Liver (tissue), 3 donors: ENCODE data around the gene DUSP7.

Experiments
- ATF3 ChIP-seq: IDR thresholded peaks from 2 replicates; pipeline ENCODE4 v1.6.1; 2016; ENCODE audit warnings: antibody characterized with exemption
- CTCF ChIP-seq: fragments of 150-350 bp; IDR thresholded peaks from 2 replicates; pipeline ENCODE4 v1.5.1; 2017; ENCODE audit warnings: improper control_type of control experiment, low read depth, low read length; ENCODE audit not compliant: missing input control
- RAD21 ChIP-seq, 2 donors: IDR thresholded peaks; 2 replicates each; pipeline ENCODE4 v1.6.1; 2016; ENCODE audit warnings: antibody characterized with exemption in 2 of 2, mild to moderate bottlenecking in 2 of 2
- TAF1 ChIP-seq: conservative IDR thresholded peaks from 2 replicates; pipeline ENCODE4 v1.6.1; 2016; ENCODE audit warnings: antibody characterized with exemption, mild to moderate bottlenecking
- YY1 ChIP-seq: IDR thresholded peaks from 2 replicates; pipeline ENCODE4 v1.6.1; 2016; ENCODE audit warnings: antibody characterized with exemption, mild to moderate bottlenecking
- ZBTB33 ChIP-seq: IDR thresholded peaks from 2 replicates; pipeline ENCODE4 v1.6.1; 2016; ENCODE audit warnings: antibody characterized with exemption
- donor health status: healthy.
- donor health status: healthy.

GRCh38 chr3:52023860-52024764 is 32.3 kb downstream of the DUSP7 start:
- TF ChIP-seq ZBTB33 (no peak), RAD21 (IDR thresholded peaks at IDR 0.05) (no peak), CTCF (no peak), ATF3 (no peak), TAF1 (no peak), YY1 (no peak)
